Fibroblast of skin of left biceps (primary cell): ENCODE data around the gene KLHL35.

Experiments used
- DNase-seq, 2 experiments: peaks; one replicate each; pipeline ENCODE4 v3.0.0-alpha.2; 2013; ENCODE audit warnings: low read depth in 2 of 2

The KLHL35 gene

DNA sequence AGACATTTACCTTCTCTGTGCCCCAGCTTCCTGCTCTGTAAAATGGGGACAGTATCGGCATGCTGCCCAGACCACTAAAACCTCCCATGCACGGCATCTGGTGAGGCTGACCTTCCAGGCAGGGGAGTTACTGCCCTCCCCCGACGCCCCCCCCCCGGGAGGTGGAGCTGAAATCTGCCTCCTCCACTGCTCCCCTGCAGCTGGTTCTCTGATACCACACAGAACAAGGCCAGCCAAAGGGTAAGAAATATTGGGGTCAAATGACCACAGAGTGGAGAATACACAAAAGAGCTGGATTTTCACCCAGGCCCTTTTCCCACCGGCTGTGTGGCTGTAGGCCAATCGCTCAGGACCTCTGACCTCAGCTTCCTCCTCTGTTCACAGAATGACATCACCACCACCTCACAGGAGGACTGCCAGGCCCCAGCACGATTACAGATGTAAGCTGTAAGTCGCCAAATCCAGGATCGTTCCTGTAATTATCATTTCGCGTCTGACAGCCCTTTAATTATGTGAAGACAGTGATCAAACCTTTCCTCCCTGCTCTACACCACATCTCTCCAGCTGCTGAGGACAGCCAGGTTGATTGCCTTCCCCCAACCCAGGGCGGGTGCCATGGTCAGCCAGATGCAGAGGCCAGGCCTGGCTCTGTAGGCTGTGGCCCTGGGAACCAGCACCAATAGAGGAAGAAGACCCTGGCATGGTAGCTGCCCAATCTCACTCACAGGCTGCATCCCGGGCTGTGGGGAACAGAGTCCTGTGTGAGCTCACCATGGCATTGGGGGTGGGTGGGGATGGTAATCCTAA is 35.7 kb upstream of the KLHL35 start:
- DNase-seq = no peak

DNA sequence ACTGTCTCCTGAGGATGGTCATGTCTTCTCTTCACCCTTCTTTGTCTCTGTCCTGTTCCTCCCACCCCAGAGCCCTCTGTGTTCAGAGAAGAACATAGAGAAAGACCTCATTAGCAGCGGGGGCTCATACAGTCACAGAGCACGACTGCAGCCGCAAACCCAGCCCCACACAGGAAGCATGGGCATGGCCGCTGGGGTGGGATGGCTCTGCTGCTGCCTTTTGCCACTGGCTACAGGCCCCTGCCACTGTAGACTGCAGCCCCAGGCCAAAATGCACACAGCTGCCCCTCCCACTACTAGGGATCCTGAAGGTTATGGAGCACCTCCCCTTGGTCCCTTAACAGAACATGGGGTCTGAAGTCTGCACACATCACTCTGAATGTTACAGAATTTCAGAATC is 34.9 kb upstream of the KLHL35 start:
- DNase-seq = no peak

DNA sequence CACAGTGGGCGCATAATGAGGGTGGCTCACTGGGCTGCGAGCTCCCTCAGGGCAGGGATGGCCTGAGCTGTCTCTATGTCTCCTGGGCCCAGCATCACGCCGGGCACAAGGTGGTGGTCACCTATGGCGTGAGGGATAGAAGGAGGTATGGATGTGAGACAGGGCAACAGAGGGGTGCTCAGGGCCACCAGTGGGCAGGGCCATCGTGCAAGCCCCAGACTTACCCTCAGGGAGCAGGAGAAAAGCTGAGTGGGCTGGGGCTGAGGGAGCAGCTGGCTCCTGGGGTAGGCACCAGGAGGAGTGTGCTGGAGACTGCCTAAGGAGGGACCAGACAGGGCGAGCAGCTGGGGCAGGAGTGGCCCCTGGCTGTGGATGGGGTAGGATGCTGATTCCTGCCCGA is 34.3 kb upstream of the KLHL35 start:
- no peak for DNase-seq

- DNase-seq = peak in 1 of 2 experiments; percentile 39
Observed at GRCh38 chr11:75465701-75466531, 32.9 kb upstream of the KLHL35 start.

GRCh38 chr11:75463106-75463774 is 30.2 kb upstream of the KLHL35 start:
- no peak for DNase-seq

GRCh38 chr11:75462117-75462653 is 29.2 kb upstream of the KLHL35 start:
- DNase-seq = no peak

GRCh38 chr11:75461151-75461550 is 28.1 kb upstream of the KLHL35 start:
- no peak for DNase-seq

- no peak for DNase-seq
Observed at GRCh38 chr11:75456596-75457183, 23.7 kb upstream of the KLHL35 start.

DNA sequence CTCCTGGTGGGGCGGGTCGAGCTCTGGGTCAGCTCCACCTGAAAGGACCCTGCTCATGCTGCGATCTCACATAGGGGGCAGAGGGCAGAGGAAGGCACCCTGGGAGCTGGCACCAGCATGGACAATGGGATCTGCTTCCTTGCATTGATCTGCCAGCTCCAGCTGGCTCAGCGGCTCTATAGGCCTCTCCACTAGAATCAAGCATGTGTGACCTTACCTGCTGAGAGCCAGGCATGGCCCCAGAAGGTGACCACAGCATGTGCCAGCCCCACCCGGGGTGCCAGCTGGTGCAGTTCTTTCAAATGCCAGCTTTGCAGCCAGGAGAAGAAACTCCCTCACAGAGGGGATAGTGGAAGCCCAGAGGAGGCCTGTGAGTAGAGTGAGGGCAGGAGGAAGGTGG is 22.0 kb upstream of the KLHL35 start:
- DNase-seq = no peak

DNA sequence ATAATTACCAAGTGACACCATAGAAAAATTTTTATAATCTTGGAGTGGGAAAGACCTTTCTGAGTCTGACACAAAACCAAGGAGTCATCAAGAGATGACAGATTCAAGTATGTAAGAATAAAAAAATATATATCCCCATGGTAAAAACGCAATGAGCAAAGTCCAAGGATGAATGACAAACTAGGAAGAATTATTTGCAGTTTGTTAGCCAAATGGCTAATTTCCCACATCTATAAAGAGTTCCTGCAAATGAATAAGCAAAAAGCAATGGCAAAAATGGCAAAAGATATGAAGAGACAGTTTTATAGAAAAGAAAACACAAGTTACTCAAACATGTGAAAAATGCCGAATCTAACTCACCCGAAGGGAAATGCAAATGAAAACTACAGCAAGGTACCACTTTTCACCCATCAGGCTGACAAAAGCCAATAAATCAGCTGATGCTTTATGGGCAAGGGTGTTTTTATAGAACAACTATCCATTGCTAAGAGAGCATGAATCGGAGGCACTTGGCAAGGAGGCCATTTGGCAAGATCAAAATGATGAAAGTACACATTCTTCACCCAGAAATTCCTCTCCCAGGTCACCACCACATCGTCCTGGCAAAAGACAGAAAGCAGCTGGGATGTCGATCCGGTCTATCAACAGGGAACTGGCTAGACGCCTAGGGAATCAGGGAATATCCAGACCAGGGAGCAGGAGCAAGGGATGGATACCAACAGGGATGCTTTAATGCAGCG is 21.1 kb upstream of the KLHL35 start:
- DNase-seq = peak; percentile 68 to 69

DNA sequence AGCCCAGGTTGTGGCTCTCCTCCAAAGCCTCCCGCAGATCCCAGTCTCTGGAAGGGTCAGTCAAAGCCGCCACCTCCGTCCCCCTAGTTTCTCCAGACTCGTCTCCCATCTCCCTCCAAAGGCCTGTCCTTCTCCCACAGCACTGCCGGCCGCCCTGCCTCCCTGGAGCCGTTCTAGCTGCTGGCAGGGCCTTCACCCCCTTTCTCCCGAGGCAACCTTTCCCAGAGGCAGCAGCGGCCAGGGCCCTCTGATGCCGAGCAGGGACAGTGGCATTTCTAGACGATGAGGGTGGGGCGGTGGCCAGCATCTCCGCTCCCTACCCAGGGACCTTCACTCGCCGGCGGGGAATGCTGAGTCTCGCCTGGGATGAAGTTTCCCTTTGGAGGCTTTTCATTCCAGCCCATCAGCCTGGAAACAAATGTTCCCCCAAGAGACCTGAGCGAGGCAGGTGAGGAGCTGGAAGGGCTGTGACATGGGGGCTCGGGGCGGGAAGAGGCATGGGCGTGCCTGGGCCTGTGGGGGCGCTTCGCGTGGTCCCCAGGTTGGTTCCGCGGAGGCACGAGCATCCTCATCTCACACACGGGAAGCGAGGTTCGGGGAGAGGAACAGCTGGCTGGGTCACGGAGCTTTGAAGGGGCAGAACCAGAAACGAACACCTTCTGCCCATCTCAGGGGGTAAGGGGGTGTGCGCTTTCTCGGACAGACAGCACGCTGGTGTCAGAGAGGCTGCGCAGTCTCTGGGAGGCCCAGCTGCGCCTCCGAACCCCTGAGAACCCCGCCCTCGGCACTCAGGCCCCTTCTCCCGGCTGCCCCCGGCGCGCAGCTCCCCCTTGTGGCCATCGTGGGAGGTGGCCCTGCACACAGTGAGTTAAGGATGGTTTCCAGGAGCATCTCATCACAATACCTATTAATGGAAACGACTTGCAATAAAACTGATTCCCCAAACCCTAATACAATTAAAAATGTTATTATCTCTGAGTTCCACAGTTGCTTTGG is 18.1 kb upstream of the KLHL35 start:
- DNase-seq = no peak

DNA sequence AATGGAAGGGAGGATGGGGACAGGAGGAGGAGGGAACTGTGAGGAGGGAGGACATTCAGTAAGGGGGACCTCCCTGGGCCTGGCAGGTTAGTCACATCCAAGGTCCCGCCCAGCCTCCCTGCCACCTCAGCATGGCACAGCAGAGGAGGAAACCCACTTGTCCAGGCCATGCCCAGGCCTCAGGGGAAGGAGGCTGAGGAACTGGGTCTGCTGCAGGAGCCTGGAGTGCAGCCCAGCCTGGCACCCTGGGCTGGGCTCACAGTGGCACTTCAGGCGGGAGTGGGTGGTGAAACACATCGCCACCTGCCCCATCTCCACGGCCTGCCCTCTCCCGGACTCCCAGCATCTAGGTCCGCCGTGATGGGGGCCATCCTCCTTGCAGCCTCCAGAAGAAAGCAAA is 17.2 kb upstream of the KLHL35 start:
- no peak for DNase-seq

DNA sequence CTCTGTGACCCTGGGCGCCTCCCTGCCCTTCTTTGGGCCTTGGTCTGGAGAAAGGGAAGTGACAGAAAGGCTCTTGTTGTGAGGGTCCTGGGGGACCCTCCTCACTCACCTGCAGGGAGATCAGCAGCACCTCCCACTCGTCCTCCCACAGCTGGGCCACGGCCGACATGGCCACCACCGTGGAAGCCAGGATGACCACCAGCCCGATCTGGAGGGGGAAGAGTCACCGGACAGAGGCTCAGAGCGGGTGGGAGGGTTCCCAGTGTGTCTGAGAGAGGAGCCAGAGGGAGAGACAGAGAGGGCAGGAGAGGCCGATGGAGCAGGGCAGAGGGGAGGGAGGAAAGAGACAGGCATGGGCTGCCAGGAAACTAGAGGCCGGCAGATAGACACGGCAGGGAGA is 16.8 kb upstream of the KLHL35 start:
- no peak for DNase-seq

GRCh38 chr11:75449271-75449670 is 16.3 kb upstream of the KLHL35 start:
- no peak for DNase-seq

DNA sequence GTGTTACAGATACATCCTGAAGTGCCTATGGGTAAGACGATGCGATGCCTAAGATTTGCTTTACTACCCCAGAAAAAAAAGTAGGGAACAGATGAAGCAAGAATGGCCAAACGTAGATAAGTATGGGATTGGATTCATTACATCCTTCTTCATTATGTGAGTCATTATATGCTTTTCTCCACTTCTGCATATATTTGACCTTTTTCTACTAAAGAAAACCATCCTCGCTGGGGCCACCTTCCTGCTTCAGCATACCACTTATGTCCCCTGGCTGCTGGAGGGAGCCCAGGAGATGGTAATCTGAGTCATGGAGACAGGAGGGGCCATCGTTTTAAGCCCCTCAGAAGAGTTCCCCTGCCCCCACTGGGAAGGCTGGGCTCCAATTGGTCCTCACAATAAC is 14.4 kb upstream of the KLHL35 start:
- no peak for DNase-seq

DNA sequence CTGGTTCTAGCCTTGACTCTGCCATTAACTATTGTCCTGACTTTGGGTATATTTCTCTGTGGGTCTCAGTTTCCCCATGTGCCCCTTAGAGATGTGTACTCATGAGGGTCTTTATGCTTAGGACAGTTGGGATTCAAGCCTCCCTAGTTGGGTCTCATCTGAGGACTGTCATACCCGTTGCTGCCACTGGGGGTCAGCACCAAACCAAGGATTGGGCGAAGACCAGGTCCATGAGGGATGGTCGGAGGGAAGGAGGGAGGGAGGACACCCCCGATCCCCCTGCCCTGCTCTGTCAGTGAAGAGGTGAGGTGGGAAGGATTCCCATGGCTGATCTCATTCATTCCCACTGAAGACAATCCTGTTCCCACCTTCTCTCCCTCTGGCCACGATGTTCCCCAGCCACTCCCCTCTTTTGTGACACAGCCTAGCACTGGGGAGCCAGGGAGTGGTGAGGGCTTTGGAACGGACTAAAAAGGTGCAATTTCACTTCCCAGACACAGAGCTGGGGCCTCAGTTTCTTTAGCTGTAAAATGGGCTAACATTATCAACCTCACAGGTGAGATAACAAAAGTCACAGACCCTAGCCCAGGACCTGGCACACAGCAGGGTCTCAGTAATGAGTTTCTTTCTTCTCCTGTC is 12.4 kb upstream of the KLHL35 start:
- DNase-seq = peak in 1 of 2 experiments; percentile 13

DNA sequence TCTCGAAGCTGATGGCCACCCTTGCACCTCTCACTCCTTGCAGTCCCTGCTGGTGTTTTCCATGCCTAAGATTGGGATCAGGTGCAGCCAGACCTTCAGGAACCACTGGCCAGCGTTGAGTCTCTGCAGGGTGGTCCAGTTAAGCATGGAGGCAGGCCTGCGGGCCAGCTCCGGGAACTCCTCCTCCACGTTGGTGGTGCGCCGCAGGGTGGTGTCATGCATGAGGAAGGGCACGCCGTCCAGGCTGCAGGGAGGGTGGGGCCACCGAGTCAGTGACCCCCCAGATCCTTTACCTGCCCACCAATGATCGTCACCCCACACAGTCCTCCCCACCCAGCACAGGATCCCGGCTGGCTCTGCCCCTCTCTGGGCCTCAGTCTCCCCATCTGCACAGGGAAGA is 10.0 kb upstream of the KLHL35 start:
- DNase-seq = no peak

GRCh38 chr11:75442161-75442885 is 9.3 kb upstream of the KLHL35 start:
- DNase-seq = no peak

- DNase-seq = no peak
Observed at GRCh38 chr11:75441804-75442132, 8.8 kb upstream of the KLHL35 start.
